Adipose tissue (tissue), 3 donors: Measurements from ENCODE around the gene TRIM62. TPM values are rescaled to one million over a fixed set of nuclear protein-coding genes. Genes with fewer than 3 reads are reported as not detected.
"Not testable (repeated sequence)": the region's sequence is repeated elsewhere in the genome, so short reads cannot be mapped to it uniquely, and the experiment has no call there.

ENCODE experiments used
- H3K27ac ChIP-seq: one replicate; pipeline ENCODE4 v1.5.1; 2013; ENCODE audit warnings: low read depth, low read length
- WGBS, 3 donors: extraction: QIAGEN DNeasy Blood & Tissue Kit; methylation state at CpG; one replicate each; pipeline ENCODE4 v1.1.7; 2013; 5-methylcytosine and 5-hydroxymethylcytosine counted together
- polyA plus RNA-seq, 3 donors: library from polyadenylated mRNA; stranded (reverse); fragments of 200-250 nt; gene quantifications; one replicate each; pipeline ENCODE4 v1.2.3, GENCODE V29; 2013
- donor health status: healthy with polysubstance abuse.
- donor health status: Bipolar disorder and iron deficiency.
- donor health status: healthy.

TRIM62 gene
- polyA plus RNA-seq, 3 donors = 1.8 to 3.3 (median 1.8) TPM

GRCh38 chr1:33122483-33123178 is 59.2 kb downstream of the TRIM62 start:
- no peak overlapping the region for H3K27ac ChIP-seq
- WGBS, 3 donors = 69 to 82% (median 74%) methylated on average over 7 of the region's 7 CpGs

GRCh38 chr1:33121728-33122127 is 60.1 kb downstream of the TRIM62 start:
- H3K27ac ChIP-seq = no peak overlapping the region
- 85 to 88% (median 86%) methylated on average over 5 of the region's 5 CpGs for WGBS, 3 donors

- H3K27ac ChIP-seq = no peak overlapping the region
- WGBS, 3 donors = 73 to 83% (median 81%) methylated on average over 8 of the region's 8 CpGs
Measured at GRCh38 chr1:33120436-33121231, 61.2 kb downstream of the TRIM62 start.

GRCh38 chr1:33119532-33120217 is 62.2 kb downstream of the TRIM62 start:
- WGBS, 3 donors = 53 to 72% (median 67%) methylated on average over 16 of the region's 16 CpGs
- no peak overlapping the region for H3K27ac ChIP-seq

GRCh38 chr1:33119050-33119449 is 62.8 kb downstream of the TRIM62 start:
- no peak overlapping the region for H3K27ac ChIP-seq
- WGBS, 3 donors = 69 to 88% (median 86%) methylated on average over 2 of the region's 2 CpGs

- WGBS, 3 donors = 61 to 84% (median 84%) methylated on average over 4 of the region's 4 CpGs
- no peak overlapping the region for H3K27ac ChIP-seq
Measured at GRCh38 chr1:33118274-33118673, 63.6 kb downstream of the TRIM62 start.

GRCh38 chr1:33117440-33118085 is 64.3 kb downstream of the TRIM62 start:
- H3K27ac ChIP-seq = no peak overlapping the region
- 86 to 95% (median 94%) methylated on average over 13 of the region's 13 CpGs for WGBS, 3 donors

- H3K27ac ChIP-seq = no peak overlapping the region
- WGBS, 3 donors = 33 to 53% (median 49%) methylated on average over 3 of the region's 3 CpGs
Measured at GRCh38 chr1:33111965-33112364, 69.9 kb downstream of the TRIM62 start.

GRCh38 chr1:33110477-33110876 is 71.4 kb downstream of the TRIM62 start:
- H3K27ac ChIP-seq = no peak overlapping the region

- not testable (repeated sequence) for H3K27ac ChIP-seq
- 88 to 92% (median 89%) methylated on average over 4 of the region's 4 CpGs for WGBS, 3 donors
Measured at GRCh38 chr1:33100119-33100415, 81.8 kb downstream of the TRIM62 start.

- H3K27ac ChIP-seq = no peak overlapping the region
- 56 to 81% (median 57%) methylated on average over 13 of the region's 13 CpGs for WGBS, 3 donors
Measured at GRCh38 chr1:33099290-33100118, 82.3 kb downstream of the TRIM62 start.

GRCh38 chr1:33098371-33098770 is 83.5 kb downstream of the TRIM62 start:
- H3K27ac ChIP-seq = no peak overlapping the region

GRCh38 chr1:33097762-33098161 is 84.1 kb downstream of the TRIM62 start:
- 86 to 88% (median 88%) methylated on average over 4 of the region's 4 CpGs for WGBS, 3 donors
- no peak overlapping the region for H3K27ac ChIP-seq

- H3K27ac ChIP-seq = no peak overlapping the region
- WGBS, 3 donors = 98 to 99% (median 98%) methylated on average over 3 of the region's 3 CpGs
Measured at GRCh38 chr1:33097137-33097611, 84.7 kb downstream of the TRIM62 start.

- no peak overlapping the region for H3K27ac ChIP-seq
- 51 to 75% (median 68%) methylated on average over 7 of the region's 7 CpGs for WGBS, 3 donors
Measured at GRCh38 chr1:33096363-33097005, 85.4 kb downstream of the TRIM62 start.
